HG02981 (cell line): ENCODE measurements around the gene RBM42.

Experiments used
- ATAC-seq: cut with Tn5 transposase; IDR thresholded peaks from one replicate; pipeline ENCODE4 v1.9.1; 2021; ENCODE audit warnings: mild to moderate bottlenecking, moderate library complexity; ENCODE audit not compliant: unreplicated experiment

Gene RBM42

GRCh38 chr19:35619290-35619923, 9.4 kb upstream of the RBM42 start:
- no peak for ATAC-seq

GRCh38 chr19:35620001-35620400, 8.8 kb upstream of the RBM42 start:
- ATAC-seq, result no peak

GRCh38 chr19:35621708-35622107, 7.1 kb upstream of the RBM42 start:
- no peak for ATAC-seq

- ATAC-seq, result no peak
Observed at GRCh38 chr19:35622750-35623149, 6.1 kb upstream of the RBM42 start.

- no peak for ATAC-seq
Observed at GRCh38 chr19:35623327-35624010, 5.4 kb upstream of the RBM42 start.

GRCh38 chr19:35628264-35628564, 622 bp upstream of the RBM42 start:
- no peak for ATAC-seq

- no peak for ATAC-seq
Observed at GRCh38 chr19:35629332-35629633, 447 bp downstream of the RBM42 start.

- ATAC-seq, result no peak
Observed at GRCh38 chr19:35633727-35634440, 5.0 kb downstream of the RBM42 start.

- no peak for ATAC-seq
Observed at GRCh38 chr19:35636651-35637050, 7.8 kb downstream of the RBM42 start.

- ATAC-seq, result no peak
Observed at GRCh38 chr19:35637165-35637564, 8.3 kb downstream of the RBM42 start.

GRCh38 chr19:35639321-35639639, 10.4 kb downstream of the RBM42 start:
- no peak for ATAC-seq

GRCh38 chr19:35639863-35640262, 11.0 kb downstream of the RBM42 start:
- no peak for ATAC-seq

- ATAC-seq, result no peak
Observed at GRCh38 chr19:35641515-35642151, 12.8 kb downstream of the RBM42 start, which contains the start of gene ETV2. Gene ETV2, plus strand, starts transcription at chr19:35641745. Its CDS starts 716 bp downstream, at chr19:35642461.

GRCh38 chr19:35642312-35642711, 13.5 kb downstream of the RBM42 start:
- ATAC-seq, result no peak

- ATAC-seq, result no peak
Observed at GRCh38 chr19:35642798-35643254, 14.0 kb downstream of the RBM42 start.

- peak; percentile 40 for ATAC-seq
Observed at GRCh38 chr19:35643255-35644205, 14.7 kb downstream of the RBM42 start.

- ATAC-seq, result peak; percentile 64
Observed at GRCh38 chr19:35644206-35644986, 15.6 kb downstream of the RBM42 start.

GRCh38 chr19:35644987-35645679, 16.3 kb downstream of the RBM42 start:
- ATAC-seq, result no peak
